MM.1S (cell line): ENCODE results near the gene TNIK.

ENCODE experiments used
- DNase-seq: peaks from one replicate; pipeline ENCODE4 v3.0.0-alpha.2; 2015
- H2AFZ ChIP-seq: fragments of 300-600 bp; sonication (generic); 2 replicates; pipeline ENCODE4 v1.6.0; 2016; ENCODE audit warnings: antibody characterized with exemption, low read length
- H3F3A ChIP-seq: fragments of 300-600 bp; sonication (generic); 2 replicates; pipeline ENCODE4 v1.6.1; 2016; ENCODE audit warnings: mild to moderate bottlenecking, antibody characterized with exemption, low read length, moderate library complexity, mixed read lengths; ENCODE audit not compliant: insufficient read depth
- H3K27ac ChIP-seq: fragments of 300-600 bp; sonication (generic); 2 replicates; pipeline ENCODE4 v1.5.1; 2016; ENCODE audit warnings: mild to moderate bottlenecking, low read length
- H3K27me3 ChIP-seq: fragments of 300-600 bp; sonication (generic); replicated peaks from 2 replicates; pipeline ENCODE4 v1.6.0; 2016; ENCODE audit warnings: low read length; ENCODE audit not compliant: insufficient read depth
- H3K36me3 ChIP-seq: fragments of 300-600 bp; sonication (generic); replicated peaks from 2 replicates; pipeline ENCODE4 v1.6.1; 2016; ENCODE audit warnings: mild to moderate bottlenecking, low read length, mixed read lengths; ENCODE audit not compliant: insufficient read depth
- H3K4me1 ChIP-seq: fragments of 300-600 bp; sonication (generic); 2 replicates; pipeline ENCODE4 v1.6.1; 2016; ENCODE audit warnings: low read length, mixed read lengths
- H3K4me2 ChIP-seq: fragments of 300-600 bp; sonication (generic); 2 replicates; pipeline ENCODE4 v1.6.0; 2016; ENCODE audit warnings: low read depth, low read length
- H3K4me3 ChIP-seq: fragments of 300-600 bp; sonication (generic); 2 replicates; pipeline ENCODE4 v1.5.1; 2016; ENCODE audit warnings: low read length, mixed read lengths
- H3K79me2 ChIP-seq: fragments of 300-600 bp; sonication (generic); 2 replicates; pipeline ENCODE4 v1.6.1; 2016; ENCODE audit warnings: mixed run types, low read length, mixed read lengths
- H3K9ac ChIP-seq: fragments of 300-600 bp; sonication (generic); 2 replicates; pipeline ENCODE4 v1.6.1; 2016; ENCODE audit warnings: low read length, mixed read lengths
- H3K9me2 ChIP-seq: fragments of 300-600 bp; sonication (generic); replicated peaks from 2 replicates; pipeline ENCODE4 v1.6.1; 2016; ENCODE audit warnings: mild to moderate bottlenecking, low read length, mixed read lengths; ENCODE audit not compliant: insufficient read depth
- H3K9me3 ChIP-seq: fragments of 300-600 bp; sonication (generic); replicated peaks from 2 replicates; pipeline ENCODE4 v1.6.1; 2016; ENCODE audit warnings: mild to moderate bottlenecking, low read length, mixed read lengths; ENCODE audit not compliant: insufficient read depth
- H4K20me1 ChIP-seq: fragments of 300-600 bp; sonication (generic); 2 replicates; pipeline ENCODE4 v1.6.1; 2016; ENCODE audit warnings: mild to moderate bottlenecking, low read length, moderate library complexity, mixed read lengths; ENCODE audit not compliant: insufficient read depth
- EZH2 ChIP-seq: fragments of 300-600 bp; sonication (generic); optimal IDR thresholded peaks from 2 replicates; pipeline ENCODE3; 2017; ENCODE audit warnings: low read depth, mild to moderate bottlenecking, antibody characterized with exemption, low read length, mixed read lengths
- EZH2phosphoT487 ChIP-seq: fragments of 300-600 bp; sonication (generic); IDR thresholded peaks from 2 replicates; pipeline ENCODE4 v1.6.1; 2018; ENCODE audit warnings: antibody characterized with exemption, low read length
- TF ChIP-seq, protein P1 (sequence below): fragments of 300-600 bp; sonication (generic); IDR thresholded peaks from 2 replicates; pipeline ENCODE4 v1.5.1; 2016; ENCODE audit warnings: antibody characterized with exemption, low read length, mixed read lengths

The TNIK gene

DNA sequence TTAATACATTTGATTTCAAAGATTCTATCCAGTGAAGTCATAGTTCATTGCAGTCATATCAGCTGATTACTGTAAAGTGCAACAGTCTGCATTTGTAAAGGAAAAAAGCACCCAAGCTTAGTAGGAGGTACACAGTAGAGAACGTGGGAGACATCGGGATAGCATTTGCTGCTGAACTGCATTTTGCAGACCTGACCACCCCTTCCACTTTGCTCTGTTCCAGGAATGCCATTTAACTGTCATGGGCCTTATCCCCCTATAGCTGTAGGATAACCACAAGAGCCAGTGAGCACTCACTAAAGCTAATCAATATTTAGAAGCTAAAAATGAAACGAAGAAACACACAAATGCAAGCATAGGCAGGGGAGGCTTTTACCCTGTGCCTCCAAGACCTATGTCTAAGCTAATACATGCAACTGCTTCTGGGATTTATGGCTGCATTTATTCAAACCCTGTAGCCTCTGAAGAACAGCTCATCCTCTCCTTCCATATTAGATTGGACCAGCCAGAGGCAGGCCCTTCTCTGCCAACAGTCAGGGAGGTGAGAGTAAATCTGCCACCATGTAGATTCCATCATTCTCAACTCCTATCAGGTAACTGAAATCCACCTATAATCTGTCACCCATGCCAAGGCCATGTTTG, 23.0 kb downstream of the TNIK start:
- no peaks in the 10 kb centered on the region for H3K9me3 ChIP-seq
- no peaks in the 10 kb centered on the region for H3K9me2 ChIP-seq
- no peaks in the 10 kb centered on the region for H3K27me3 ChIP-seq
- H3K4me1 ChIP-seq = no peaks in the 10 kb centered on the region
- H3K27ac ChIP-seq = no peak overlapping the region
- H3K4me2 ChIP-seq = no peak overlapping the region
- no peak overlapping the region for H2AFZ ChIP-seq
- H4K20me1 ChIP-seq = no peaks in the 10 kb centered on the region
- H3F3A ChIP-seq = no peaks in the 10 kb centered on the region
- no peaks in the 10 kb centered on the region for H3K79me2 ChIP-seq
- TF ChIP-seq EZH2 (no peak), EZH2phosphoT487 (no peak)
- TF ChIP-seq, protein P1, sequence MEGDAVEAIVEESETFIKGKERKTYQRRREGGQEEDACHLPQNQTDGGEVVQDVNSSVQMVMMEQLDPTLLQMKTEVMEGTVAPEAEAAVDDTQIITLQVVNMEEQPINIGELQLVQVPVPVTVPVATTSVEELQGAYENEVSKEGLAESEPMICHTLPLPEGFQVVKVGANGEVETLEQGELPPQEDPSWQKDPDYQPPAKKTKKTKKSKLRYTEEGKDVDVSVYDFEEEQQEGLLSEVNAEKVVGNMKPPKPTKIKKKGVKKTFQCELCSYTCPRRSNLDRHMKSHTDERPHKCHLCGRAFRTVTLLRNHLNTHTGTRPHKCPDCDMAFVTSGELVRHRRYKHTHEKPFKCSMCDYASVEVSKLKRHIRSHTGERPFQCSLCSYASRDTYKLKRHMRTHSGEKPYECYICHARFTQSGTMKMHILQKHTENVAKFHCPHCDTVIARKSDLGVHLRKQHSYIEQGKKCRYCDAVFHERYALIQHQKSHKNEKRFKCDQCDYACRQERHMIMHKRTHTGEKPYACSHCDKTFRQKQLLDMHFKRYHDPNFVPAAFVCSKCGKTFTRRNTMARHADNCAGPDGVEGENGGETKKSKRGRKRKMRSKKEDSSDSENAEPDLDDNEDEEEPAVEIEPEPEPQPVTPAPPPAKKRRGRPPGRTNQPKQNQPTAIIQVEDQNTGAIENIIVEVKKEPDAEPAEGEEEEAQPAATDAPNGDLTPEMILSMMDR = no peak
- H3K36me3 ChIP-seq = no peaks in the 10 kb centered on the region
- no peak for DNase-seq
- H3K9ac ChIP-seq = no peak overlapping the region
- H3K4me3 ChIP-seq = no peak overlapping the region

DNA sequence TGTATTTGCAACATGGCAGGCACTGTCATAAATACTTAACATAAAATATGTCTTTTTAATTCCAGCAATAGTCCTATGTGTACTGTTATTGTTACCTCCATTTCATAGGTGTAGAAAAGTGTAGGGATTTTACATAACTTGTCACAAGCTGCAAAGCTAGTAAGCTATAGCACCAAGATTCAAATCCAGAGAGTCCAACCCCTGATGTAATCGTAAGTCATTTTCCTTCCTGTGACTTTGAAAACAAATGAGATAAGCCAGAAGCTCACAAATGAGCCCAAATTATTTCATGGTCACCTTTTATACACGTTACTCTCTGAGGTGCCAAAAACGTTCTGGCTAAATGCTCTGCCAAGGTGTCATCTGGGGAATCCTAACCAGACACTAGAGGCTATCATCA, 23.8 kb downstream of the TNIK start:
- no peak overlapping the region for H3K27ac ChIP-seq
- H3K9ac ChIP-seq = no peak overlapping the region
- no peaks in the 10 kb centered on the region for H3K4me1 ChIP-seq
- H2AFZ ChIP-seq = no peak overlapping the region
- no peaks in the 10 kb centered on the region for H3F3A ChIP-seq
- no peaks in the 10 kb centered on the region for H3K27me3 ChIP-seq
- no peaks in the 10 kb centered on the region for H3K36me3 ChIP-seq
- no peaks in the 10 kb centered on the region for H3K79me2 ChIP-seq
- H3K4me3 ChIP-seq = no peak overlapping the region
- H4K20me1 ChIP-seq = no peaks in the 10 kb centered on the region
- H3K4me2 ChIP-seq = no peak overlapping the region
- H3K9me2 ChIP-seq = no peaks in the 10 kb centered on the region
- H3K9me3 ChIP-seq = no peaks in the 10 kb centered on the region
- TF ChIP-seq EZH2 (no peak), EZH2phosphoT487 (no peak)
- TF ChIP-seq, protein P1 = no peak
- DNase-seq = no peak

DNA sequence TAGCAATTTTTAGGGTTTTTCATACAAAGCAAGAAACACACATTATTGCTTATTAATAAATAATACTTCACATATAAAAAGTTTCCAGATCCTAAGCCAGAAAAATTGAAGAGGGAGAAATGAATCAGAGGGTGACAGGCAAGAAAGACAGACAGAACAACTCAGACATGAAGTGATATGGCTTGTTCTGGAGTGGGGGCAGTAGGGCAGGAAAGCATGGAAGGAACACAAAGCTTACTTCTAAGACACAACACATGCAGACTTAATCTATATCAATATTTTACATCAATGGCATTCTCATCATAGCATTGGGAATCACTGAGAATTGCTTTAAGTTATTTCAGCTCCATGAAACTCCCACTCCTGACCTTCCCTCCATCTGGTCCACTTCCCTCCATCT, 24.4 kb downstream of the TNIK start:
- Histone ChIP-seq H3F3A (no peaks in the 10 kb centered on the region), H3K4me2 (no peak overlapping the region), H3K4me1 (no peaks in the 10 kb centered on the region), H3K4me3 (no peak overlapping the region), H3K79me2 (no peaks in the 10 kb centered on the region), H3K9me2 (no peaks in the 10 kb centered on the region), H3K9ac (no peak overlapping the region), H3K36me3 (no peaks in the 10 kb centered on the region), H2AFZ (no peak overlapping the region), H3K9me3 (no peaks in the 10 kb centered on the region), H4K20me1 (no peaks in the 10 kb centered on the region), H3K27me3 (no peaks in the 10 kb centered on the region), H3K27ac (no peak overlapping the region)
- DNase-seq = no peak
- TF ChIP-seq, protein P1 = no peak
- no peak for TF ChIP-seq EZH2phosphoT487
- no peak for TF ChIP-seq EZH2
